ENCODE data around the gene MKS1. TPM values are rescaled to one million over a fixed set of nuclear protein-coding genes. Genes with fewer than 3 reads are reported as not detected.

Gene MKS1
- total RNA-seq, 2 experiments from 2014 or later, result 4.6 to 6.4 TPM

GRCh38 chr17:58170622-58171021 is 48.4 kb downstream of the MKS1 start:
- H3K36me3 Mint-ChIP-seq (ENCODE audit: low read depth), result no peaks in the 10 kb centered on the region
- H3K9me3 ChIP-seq (ENCODE audit: control insufficient read depth in 1 of 2, insufficient read depth in 1 of 2, low read length in 2 of 2), result no peaks in the 10 kb centered on the region
- peak overlapping the region; percentile 71 for H3K4me3 Mint-ChIP-seq
- ChIA-PET POLR2A (interaction anchor here (0.7 to 3.0 kb wide), 10 partner anchors 8 to 164 kb away, joined by 3 to 26 read pairs (median 4); partner anchors contain the start of genes MKS1 and SRSF1), CTCF (interaction anchor here (0.7 to 2.2 kb wide), 3 partner anchors 11 to 247 kb away, joined by 3 to 6 read pairs (median 5); partner anchors contain the start of gene RNF43)
- H3K4me1 ChIP-seq (ENCODE audit: insufficient read depth, low read length), result peaks cover 47% of the 10 kb centered on the region
- H3K9me3 Mint-ChIP-seq, result peaks cover 1% of the 10 kb centered on the region
- H3K4me3 ChIP-seq (ENCODE audit: low read length), result peak overlapping the region; percentile 6
- intact Hi-C loops (cut with DNase I, micrococcal nuclease), result loop anchor here in 1 of 2 experiments (5.0 kb wide), 4 partner anchors 47 to 313 kb away; partner anchors contain the start of gene MKS1
- H3K27ac ChIP-seq (ENCODE audit: low read depth in 1 of 2, low read length in 2 of 2), result peak overlapping the region; percentile 32 to 68
- H3K27ac Mint-ChIP-seq, result peak overlapping the region; percentile 86
- H3K27me3 ChIP-seq (ENCODE audit: control insufficient read depth in 1 of 2, insufficient read depth in 2 of 2, low read length in 2 of 2), result no peaks in the 10 kb centered on the region
- DNase-seq (peak in 1 of 14 experiments; percentile 71), ATAC-seq (ENCODE audit: poor library complexity) (no peak)
- TF ChIP-seq CTCF (IDR thresholded peaks at IDR 0.05), result no peak
- peaks cover 64% of the 10 kb centered on the region for H3K4me1 Mint-ChIP-seq (ENCODE audit: low read depth)
- H3K27me3 Mint-ChIP-seq, result no peaks in the 10 kb centered on the region
- H3K36me3 ChIP-seq (ENCODE audit: insufficient read depth, low read length), result no peaks in the 10 kb centered on the region

DNA sequence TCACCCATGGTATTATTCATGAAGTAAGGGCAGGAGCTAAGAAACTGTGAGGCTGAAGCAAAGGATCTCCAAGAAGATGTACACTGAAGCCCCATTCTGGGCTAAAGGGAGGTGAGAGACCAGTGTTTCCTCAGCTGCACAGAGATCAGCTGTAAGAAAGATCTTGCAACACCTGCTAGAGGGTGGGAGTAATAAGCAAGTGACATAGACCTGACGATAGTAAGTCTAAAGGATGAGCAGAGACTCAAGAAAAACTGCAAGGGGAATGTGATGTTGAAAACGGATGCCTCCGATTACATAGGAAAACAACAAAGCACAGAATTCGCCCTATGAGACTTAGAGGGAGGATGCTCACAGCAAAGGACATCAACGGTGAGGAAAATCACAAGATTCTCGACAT is 52.4 kb downstream of the MKS1 start, which contains the start of gene OR4D2:
Gene OR4D2 (plus strand): TSS at position 301 of the 400 bp plus-strand sequence. CDS start 2,674 bp downstream, outside the sequence.
- intact Hi-C loops (cut with DNase I, micrococcal nuclease), result no loop called here
- H3K4me3 Mint-ChIP-seq, result no peak within 1 kb of the TSS
- no peak for TF ChIP-seq CTCF (IDR thresholded peaks at IDR 0.05)

DNA sequence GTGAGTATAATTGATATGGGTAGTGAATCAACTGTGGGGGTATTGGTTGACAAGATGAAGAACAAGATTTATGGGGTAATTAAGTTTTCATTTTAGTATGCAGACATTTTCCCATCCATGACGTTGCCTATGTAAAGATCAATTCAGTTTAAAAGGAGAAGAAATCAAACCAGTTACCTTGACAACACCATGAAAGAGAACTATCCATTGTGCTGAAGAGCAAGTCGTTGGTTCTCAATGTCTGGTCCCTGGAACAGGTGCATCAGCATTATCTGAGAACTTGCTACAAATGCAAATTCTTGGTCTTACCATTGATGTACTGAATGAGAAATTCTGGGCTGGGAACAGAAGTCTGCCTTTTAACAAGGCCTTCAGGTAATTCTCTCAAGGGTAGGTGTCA is 53.1 kb downstream of the MKS1 start:
- CTCF ChIA-PET, result interaction anchor here (1.2 kb wide), 1 partner anchor 19 kb away, joined by 3 read pairs; no protein-coding TSS in a partner anchor

More for the DNA sequence above, 52.4 kb downstream of the MKS1 start, which contains the start of gene OR4D2:
- H3K36me3 ChIP-seq (ENCODE audit: insufficient read depth, low read length), result no peaks in the 10 kb centered on the region
- ChIA-PET CTCF (no interaction called here), POLR2A (interaction anchor here (1.3 kb wide), 1 partner anchor 13 kb away, joined by 3 read pairs; no protein-coding TSS in a partner anchor)
- no peaks in the 10 kb centered on the region for H3K9me3 ChIP-seq (ENCODE audit: control insufficient read depth in 1 of 2, insufficient read depth in 1 of 2, low read length in 2 of 2)
- Mint-ChIP-seq H3K27ac (peak within 1 kb of the TSS; percentile 26), H3K4me1 (ENCODE audit: low read depth) (peaks cover 73% of the 10 kb centered on the region), H3K36me3 (ENCODE audit: low read depth) (peaks cover 5% of the 10 kb centered on the region), H3K9me3 (peaks cover 4% of the 10 kb centered on the region), H3K27me3 (no peaks in the 10 kb centered on the region)
- DNase-seq (no peak), ATAC-seq (ENCODE audit: poor library complexity) (no peak)
- no peak within 1 kb of the TSS for H3K27ac ChIP-seq (ENCODE audit: low read depth in 1 of 2, low read length in 2 of 2)
- no peak within 1 kb of the TSS for H3K4me3 ChIP-seq (ENCODE audit: low read length)
- H3K4me1 ChIP-seq (ENCODE audit: insufficient read depth, low read length), result peaks cover 41% of the 10 kb centered on the region
- no peaks in the 10 kb centered on the region for H3K27me3 ChIP-seq (ENCODE audit: control insufficient read depth in 1 of 2, insufficient read depth in 2 of 2, low read length in 2 of 2)

More for the DNA sequence above, 53.1 kb downstream of the MKS1 start:
- H3K4me3 Mint-ChIP-seq, result no peak overlapping the region
- H3K9me3 ChIP-seq (ENCODE audit: control insufficient read depth in 1 of 2, insufficient read depth in 1 of 2, low read length in 2 of 2), result no peaks in the 10 kb centered on the region
- peaks cover 4% of the 10 kb centered on the region for H3K9me3 Mint-ChIP-seq
- H3K4me1 Mint-ChIP-seq (ENCODE audit: low read depth), result peaks cover 66% of the 10 kb centered on the region
- no peaks in the 10 kb centered on the region for H3K27me3 ChIP-seq (ENCODE audit: control insufficient read depth in 1 of 2, insufficient read depth in 2 of 2, low read length in 2 of 2)
- H3K27ac ChIP-seq (ENCODE audit: low read depth in 1 of 2, low read length in 2 of 2), result no peak overlapping the region
- no peak overlapping the region for H3K4me3 ChIP-seq (ENCODE audit: low read length)
- no peak overlapping the region for H3K27ac Mint-ChIP-seq
- no peaks in the 10 kb centered on the region for H3K27me3 Mint-ChIP-seq
- peaks cover 5% of the 10 kb centered on the region for H3K36me3 Mint-ChIP-seq (ENCODE audit: low read depth)
- H3K4me1 ChIP-seq (ENCODE audit: insufficient read depth, low read length), result peaks cover 38% of the 10 kb centered on the region
- no peak for TF ChIP-seq CTCF (IDR thresholded peaks at IDR 0.05)
- DNase-seq (peak in 3 of 14 experiments; percentile 14 to 40 (median 21)), ATAC-seq (ENCODE audit: poor library complexity) (no peak)
- intact Hi-C loops (cut with DNase I, micrococcal nuclease), result no loop called here
- no peaks in the 10 kb centered on the region for H3K36me3 ChIP-seq (ENCODE audit: insufficient read depth, low read length)
- POLR2A ChIA-PET, result no interaction called here
